GM18498 (cell line): Measurements from ENCODE around the gene ADCY3.

Source experiments
- ATAC-seq: cut with Tn5 transposase; IDR thresholded peaks from one replicate; pipeline ENCODE4 v1.9.1; 2021; ENCODE audit warnings: mild to moderate bottlenecking, moderate library complexity; ENCODE audit not compliant: unreplicated experiment

ADCY3 gene

DNA sequence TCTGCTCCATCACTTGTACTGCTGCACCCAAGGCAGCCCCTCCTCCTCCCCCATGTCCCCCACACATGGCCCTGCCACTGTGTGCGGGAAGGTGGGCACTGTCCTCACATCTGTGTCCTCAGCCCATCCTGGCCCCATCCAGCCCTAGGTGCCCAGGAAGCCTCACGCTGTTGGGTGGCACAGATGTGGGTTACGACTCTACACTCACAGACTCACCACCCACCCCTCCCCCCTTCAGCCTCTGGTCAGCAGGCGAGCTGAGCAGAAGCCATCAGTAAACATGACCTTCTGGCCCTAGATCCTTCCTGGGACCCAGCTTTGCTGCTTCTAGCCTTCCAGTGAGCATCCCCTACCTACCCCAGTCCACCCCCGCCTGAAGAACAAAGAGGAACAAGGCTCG, 43.0 kb downstream of the ADCY3 start:
- no peak for ATAC-seq

DNA sequence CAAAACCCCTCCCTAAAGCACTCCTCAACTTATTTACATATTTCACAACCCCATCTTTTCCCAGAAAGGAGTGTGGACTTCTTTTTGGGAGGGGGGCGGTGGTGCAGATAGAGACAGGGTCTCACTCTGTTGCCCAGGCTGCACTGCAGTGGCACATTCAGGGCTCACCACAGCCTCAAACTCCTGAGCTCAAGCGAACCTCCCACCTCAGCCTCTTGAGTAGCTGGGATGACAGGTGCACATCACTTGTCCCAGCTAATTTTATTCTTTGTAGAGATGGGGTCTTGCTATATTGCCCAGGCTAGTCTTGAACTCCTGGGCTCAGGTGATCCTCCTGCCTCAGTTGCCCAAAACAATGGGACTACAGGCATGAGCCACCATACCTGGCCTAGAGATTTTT, 44.1 kb downstream of the ADCY3 start:
- no peak for ATAC-seq

DNA sequence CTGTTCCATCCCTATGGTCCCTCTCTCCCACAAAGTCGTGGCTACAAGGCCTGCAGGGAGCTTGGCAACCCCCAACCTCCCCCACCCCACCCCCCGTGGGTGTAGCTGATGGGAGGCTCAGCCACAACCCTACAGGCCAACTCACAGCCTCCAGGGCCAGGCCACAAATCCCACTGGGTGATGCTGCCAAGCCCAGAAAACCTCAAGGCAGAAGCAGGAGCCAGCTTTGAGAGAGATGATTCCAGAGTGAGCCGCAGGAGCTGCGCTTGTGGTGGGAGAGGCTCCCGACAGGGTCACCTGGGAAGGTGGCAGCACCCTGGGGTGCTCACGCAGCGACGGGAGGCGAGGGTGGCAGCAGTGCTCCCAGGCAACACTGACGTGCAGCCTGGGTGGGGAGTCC, 44.8 kb downstream of the ADCY3 start:
- ATAC-seq: no peak

DNA sequence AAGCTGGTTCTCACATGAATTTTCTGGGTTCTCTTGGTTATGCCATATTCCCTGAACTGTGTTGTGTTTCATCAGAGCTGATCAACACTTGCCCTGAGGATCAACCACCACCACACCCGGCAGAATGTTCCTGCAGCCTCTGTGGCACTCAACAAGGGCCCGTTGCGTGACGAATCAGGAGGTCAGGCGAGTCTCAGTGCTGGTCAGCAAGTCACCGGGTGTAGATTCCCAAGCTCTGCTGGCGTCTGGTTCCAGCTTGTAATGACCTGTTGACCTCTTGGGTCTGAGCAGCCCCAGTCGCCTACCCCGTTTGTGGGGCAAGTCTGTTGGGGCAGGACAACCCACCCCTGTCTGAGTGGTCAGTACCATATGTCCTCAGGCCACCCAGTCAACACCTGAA, 46.0 kb downstream of the ADCY3 start:
- ATAC-seq: no peak

DNA sequence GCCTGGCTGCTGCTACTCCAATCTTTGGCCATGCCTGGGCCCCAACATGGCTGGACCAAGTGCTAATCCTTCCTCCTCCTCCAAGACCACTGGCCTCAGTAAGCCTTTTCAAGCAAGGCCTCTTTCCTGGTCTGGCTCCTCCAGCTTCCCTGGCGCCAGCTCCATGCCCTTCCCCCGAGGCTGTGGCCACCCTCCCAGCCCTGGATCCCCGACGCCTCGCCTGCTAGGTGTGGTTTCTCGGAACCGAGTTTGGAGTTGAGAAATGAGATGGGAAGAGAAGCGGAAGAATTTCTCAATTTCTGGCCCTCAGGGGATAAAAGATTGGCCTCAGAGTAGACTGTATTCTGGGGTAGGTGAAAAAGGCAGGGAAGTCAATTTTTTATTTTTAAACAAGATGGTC, 46.4 kb downstream of the ADCY3 start:
- ATAC-seq: no peak

DNA sequence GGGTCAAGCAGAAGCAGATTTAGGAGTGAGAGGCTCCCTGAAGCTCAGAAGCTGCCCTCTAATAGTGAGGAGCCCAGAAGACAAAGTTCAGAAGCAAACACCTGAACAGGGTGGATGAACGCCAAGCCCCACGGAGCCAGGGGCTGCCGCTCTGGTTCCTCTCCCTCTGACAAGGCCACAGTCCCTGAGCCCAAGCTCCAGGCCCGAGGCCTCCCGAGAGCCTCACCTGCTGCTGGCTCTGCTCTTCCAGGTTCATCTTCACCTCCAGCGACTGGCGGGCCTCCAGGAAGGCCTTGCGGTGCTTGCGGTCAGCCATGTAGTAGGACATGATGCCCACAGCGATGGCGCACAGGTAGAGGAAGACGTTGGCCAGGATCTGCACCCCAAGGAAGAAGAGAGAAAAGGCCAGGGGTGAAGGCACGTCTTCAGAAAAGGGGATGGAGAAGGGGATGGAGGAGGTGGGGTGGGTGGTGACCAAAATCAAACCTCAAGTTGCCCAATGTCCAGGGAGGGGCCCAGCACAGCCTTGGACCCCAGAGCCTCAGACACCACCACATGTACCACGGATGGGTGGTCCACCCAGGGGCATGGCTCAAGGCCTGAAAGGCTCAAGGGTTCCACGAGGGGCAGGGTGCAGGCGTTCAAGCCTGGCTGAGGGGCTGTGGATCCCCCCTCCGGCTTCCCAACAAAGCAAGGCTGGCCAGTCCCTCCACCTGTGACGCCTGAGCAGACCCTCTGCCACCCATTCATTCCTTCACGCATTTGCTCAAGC, 47.5 kb downstream of the ADCY3 start:
- ATAC-seq: no peak

DNA sequence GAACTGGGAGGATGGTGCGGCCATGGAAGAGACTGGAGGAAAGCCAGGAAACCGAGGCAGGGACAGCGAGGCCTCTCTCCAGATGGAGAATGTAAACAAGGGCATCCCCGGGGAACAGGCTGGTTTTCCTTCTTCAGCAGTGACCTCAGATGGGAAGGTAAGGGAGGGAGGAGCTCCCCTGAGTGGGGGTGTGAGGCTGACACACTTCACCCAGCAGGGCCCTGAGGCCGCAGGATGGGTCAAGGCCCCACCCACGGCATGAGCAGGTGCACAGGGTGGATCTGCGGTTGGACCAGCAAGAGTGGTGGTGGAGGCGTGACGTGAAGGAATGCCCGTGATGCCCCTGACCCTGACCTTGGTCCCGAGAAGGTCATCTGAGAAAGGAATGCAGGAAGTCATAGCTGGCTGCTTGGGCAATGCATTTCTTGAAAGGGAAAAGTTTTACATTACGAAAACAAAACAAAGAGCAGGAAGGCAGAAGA, 48.1 kb downstream of the ADCY3 start:
- ATAC-seq: no peak

DNA sequence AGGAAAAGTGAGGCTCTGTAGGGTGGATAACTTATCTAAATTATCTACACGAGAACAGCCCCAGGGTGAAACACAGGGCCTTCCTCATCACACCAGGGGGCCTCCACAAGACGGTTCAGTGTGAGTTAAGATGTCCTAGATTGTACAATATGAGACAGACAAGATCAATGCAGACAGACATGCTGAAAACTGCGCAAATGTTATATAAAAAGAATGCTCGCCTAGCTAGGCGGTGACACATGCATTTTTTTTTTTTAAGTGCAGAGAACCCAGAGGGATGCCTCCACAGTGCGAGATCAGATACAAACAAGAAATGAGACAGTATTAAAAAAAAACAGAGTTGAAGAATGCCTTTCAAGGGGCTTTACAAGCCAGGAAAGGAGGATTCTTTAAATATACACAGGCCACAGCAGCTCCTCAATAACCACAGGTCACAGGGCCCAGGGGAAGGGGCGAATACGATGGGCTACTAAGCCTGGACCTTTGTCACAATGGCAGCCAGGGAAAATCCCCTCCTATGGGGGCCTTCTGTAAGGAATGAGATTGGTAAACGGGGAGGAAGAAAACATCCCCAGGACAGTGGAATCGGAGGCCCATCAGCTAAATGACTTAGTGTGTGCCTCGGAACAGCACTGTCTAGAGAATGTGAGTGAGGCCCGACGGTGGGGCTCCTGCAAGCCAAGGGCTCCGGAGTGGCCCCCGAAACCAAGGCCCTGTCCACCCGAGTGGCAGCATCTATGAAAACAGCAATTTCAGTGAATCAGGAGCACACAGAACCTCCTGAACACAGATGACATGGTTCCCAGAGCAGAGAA, 48.9 kb downstream of the ADCY3 start:
- ATAC-seq: no peak

DNA sequence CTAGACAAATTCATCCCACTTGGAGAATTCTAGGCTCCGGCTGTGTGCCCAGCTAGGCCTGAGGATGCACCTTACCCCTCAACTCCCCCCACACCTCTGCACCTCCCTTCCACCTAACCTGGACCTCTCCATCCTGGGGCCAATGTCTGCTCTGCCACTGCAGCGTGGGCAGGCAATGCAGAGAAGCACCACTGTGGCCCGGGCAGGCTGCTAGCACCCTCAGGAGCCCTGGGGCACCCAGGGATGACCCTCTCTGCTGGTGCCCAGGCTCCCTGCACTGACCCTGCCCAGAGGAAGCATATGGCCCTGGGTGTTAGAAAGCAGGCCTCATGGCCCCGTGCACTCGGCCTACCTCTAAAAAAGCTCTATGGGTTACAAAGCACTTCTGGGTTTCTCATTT, 49.6 kb downstream of the ADCY3 start:
- no peak for ATAC-seq

DNA sequence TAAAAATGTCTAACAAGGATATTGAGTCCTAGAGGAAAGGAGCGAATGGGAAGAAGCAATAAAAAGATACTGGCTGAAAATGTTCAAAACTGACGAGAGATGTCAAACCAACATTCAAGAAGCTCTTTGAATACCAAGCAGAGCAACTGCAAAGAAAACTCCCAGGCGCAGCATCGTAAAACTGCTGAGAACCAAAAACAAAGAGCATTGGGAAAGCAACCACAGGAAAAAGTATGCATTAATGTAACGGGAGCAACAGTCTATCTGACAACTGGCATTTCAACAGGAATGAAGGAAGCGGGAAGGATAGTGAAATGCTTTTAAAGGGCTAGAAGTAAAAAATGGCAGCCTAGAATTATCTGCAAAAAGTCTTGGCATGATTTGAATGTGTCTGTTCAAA, 53.1 kb downstream of the ADCY3 start:
- ATAC-seq: no peak

DNA sequence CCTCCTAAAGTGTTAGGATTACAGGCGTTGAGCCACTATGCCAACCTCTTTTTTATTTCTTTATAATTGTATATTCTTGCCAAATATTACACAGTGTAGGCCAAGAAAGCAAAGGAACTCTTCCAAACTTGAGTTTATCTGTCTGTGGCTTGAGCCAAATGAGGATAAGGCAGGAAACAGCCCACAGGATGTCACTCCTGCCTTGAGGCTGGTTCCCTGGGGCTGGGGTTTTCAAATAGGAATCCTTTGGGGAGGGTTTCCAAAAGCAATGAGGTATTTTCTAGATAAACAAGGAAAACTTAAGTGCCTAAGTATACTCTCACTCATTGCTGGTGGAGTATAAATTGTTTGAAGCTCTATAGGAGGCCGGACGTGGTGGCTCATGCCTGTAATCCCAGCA, 56.4 kb downstream of the ADCY3 start:
- no peak for ATAC-seq

DNA sequence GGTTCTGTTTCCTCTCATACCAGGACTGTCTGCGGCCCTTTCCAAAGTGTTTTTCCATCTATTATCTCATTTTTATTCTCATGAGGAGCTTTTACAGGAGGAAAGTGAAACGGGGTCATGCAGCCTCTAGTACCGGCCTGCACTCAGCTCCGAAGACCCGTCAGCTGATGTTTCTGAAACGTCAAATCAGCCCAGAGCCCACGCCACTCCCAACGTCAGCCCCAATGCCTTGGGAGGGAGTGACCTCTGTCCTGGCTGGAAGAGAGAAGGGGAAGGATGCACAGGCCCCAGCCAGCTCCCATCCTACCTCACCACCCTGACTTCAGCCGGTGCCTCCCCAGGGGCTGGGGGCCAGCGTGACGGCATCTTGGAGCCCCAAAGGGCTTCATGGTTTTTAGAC, 58.5 kb downstream of the ADCY3 start:
- ATAC-seq: no peak

DNA sequence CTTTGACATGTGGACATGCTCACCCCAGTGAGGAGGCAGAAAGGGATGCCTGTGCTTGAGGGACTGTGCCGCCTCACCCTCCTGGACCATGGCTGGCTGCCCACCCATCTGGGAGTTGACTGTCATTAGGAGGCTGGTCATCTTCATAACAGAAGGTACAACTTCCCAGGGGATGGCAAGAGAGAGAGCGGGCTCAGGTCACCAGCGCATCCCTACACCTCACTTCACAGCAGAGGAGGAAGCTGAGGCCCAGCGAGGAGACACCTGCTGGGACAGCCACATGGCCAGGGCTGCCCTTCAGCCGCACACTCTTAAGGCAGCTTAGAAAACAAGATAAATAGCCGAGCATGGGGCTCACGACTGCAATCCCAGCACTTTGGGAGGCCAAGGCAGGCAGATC, 59.4 kb downstream of the ADCY3 start:
- ATAC-seq: no peak

DNA sequence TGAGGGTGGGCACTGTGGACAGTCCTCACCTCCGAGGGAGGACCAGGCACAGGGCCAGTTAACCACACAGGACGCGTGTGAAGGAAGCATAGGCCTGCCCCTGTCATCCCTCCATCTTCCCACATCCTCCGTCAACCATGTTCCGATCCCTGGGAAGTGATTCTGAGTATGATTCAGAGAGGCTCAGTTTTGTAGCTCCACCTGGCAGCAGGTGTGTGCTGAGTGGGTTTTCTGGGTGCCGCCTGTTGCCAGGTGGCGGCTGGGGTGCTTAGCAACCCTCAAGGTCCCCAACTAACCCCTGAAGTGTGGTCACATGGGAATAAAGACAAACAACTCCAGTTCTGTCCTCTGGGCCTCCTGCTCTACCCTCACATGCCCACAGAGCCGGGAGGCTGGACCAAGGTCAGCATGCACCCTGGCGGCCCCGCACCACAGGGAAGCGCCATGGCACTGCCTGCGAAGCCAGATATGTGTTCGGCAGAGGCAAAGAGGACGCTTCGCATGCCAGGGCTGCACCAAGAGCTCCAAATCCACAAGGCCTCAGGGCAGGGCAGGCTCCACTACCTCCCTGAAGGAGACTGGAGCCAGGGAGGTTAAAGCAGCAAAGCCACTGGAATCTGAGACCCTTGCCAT, 60.0 kb downstream of the ADCY3 start:
- ATAC-seq: no peak

DNA sequence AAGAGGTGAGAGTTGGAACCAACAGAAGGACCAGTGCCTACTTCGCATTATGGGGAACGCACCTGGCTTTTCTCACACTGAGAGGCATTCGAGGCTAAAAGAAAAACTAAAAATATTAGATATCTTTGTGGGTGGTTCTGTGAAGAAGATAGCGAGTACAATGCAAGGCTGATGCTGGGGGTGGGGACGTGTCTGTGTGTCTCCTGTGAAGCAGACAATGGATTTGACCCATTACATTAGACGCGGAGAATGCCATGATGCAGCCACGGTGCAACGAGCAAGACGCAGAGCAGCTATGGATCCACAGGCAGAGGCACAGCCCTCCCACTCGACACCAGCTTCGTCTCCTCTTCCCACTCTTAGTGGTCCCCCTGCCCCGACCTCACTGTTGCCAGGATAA, 61.0 kb downstream of the ADCY3 start:
- no peak for ATAC-seq

DNA sequence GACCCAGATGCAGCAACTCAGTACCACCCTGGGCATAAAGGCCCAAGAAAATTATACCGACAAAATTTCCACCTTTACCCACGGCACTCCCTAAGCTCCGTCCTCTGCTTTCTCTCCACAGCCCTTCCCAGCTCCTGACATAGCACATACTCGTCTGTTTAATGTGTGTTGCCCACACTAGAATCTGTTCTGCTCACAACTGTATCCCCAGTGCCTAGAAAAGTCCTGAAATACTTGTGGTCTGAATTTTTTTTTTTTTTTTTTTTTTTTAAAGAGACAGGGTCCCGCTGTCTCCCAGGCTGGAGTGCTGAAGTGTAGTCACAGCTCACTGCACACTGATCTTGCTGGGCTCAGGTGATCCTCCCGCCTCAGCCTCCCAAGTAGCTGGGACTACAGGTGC, 62.3 kb downstream of the ADCY3 start:
- no peak for ATAC-seq

DNA sequence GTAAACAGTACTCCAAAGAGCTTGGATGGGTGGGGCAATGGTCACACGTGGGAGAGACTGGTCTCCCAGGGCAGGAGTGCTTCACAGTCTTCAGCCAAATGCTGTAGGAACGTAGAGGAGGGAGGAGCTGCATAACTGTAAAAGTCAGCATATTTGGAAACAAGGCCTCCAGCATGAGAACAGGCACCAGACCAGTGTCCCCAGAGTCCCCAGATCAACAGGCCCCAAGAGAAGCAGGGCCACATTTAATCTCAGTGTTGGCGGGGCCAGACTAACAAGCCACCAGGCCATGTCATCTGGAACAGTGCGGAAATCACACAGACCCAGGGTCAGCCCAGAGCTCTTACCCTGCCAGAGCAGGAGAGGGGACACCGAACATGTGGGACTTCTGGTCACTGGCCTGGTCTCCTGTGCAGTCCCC, 63.2 kb downstream of the ADCY3 start:
- ATAC-seq: no peak

DNA sequence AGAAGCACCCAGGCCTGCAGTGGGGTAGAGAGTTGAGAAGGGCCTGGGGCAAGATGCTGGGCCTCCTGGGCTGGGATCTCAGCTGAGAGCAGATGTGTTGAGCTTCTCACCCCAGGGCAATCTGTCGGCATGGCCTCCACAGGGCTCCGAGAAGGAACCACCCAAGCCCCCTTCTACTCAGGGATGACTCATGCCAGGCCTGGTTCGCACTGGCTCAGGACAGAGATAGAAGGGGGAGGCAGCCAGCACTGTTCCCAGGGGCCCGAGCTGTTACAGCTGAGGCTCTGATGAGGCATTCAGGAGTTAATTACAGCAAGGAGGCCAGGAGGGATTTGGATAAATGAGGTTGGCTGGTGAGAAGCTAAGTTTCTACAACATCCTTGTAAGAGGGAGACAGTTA, 64.3 kb downstream of the ADCY3 start:
- no peak for ATAC-seq

DNA sequence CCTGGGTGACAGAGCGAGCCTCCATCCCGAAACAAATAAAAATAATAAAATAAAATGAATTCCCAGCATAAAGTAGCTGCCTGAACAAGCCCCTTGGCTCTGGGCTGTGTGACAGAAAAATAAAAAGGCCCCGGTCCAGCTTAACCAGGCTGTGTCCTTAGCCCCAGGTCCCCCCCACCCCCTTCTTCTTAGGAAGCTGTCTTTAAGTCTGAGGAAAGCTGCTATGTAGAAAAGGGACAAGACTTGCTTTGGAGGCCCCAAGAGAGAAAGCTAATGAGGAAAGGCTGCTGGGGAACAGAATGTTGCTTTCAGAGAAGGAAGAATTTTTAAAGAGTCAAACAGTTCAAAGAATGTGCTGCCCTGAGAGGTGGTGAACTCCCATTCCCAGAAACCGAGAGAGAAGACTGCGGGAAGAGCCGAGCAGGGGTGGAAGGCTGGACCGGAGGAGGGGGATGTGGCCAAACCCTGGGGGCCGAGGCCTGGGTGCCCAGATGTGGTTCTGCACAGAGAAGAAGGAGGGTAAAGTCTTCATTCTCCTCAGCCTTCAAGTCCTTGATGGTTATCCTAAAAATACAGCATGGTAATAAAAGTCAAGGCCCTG, 64.9 kb downstream of the ADCY3 start:
- ATAC-seq: no peak

DNA sequence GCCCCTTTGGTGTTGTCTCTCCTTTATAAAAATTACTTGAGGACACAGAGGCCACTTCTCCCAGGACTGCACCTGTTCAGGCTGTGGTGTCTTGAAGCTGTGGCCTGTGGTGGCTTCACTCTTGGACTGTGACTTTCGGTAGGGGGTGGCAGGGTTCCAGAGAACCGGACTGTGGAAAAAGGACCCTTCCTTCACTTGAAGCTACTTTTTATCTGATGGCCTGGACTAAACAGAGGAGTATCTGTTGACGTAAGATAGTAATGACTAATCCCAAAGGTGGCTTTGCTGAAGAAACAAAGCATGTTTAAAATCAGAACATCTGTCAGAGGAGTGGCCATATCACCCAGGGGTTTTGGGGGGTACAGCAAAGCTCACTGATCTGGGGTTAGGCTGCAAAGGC, 66.0 kb downstream of the ADCY3 start:
- ATAC-seq: no peak

DNA sequence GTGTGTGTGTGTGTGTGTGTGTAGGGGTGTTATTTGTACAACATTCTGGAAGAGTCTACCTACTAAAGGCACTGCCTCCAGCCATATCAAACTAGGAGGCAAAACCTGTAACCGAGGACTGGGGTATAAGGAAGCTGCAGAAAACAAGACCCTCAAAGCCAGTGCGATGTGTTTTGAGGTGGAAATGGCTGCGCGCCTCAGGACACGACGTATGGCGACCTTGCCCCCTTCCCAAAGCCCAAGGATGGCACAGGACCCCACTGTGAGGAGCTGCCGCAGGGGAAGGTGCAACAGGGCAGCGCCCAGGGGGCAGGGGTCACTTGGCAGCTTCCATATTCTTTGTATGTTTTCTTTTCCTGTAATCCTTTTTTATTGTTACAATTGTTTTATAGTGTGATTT, 67.0 kb downstream of the ADCY3 start:
- no peak for ATAC-seq
